Tibial nerve (tissue), 4 donors: ENCODE data around the gene HOXB9. TPM values are rescaled to one million over a fixed set of nuclear protein-coding genes. Genes with fewer than 3 reads are reported as not detected.

Experiments
- DNase-seq, 2 donors: peaks; one replicate each; pipeline ENCODE4 v3.0.0-alpha.2; 2019; ENCODE audit warnings: low spot score in 2 of 2
- H3K27ac ChIP-seq, 4 donors: fragments of 200-600 bp; sonication (generic) in 3 of 4; one replicate each; pipeline ENCODE4 v1.5.1; 2017 to 2019; ENCODE audit warnings: mild to moderate bottlenecking in 1 of 4
- H3K27me3 ChIP-seq, 2 donors: fragments of 200-600 bp; sonication (generic) in 1 of 2; one replicate each; pipeline versions ENCODE4 v1.5.1 to v1.6.0; 2017 to 2019
- H3K36me3 ChIP-seq, 3 donors: fragments of 200-600 bp; sonication (generic); one replicate each; pipeline ENCODE4 v1.5.1; 2018 to 2019
- H3K4me1 ChIP-seq, 4 donors: fragments of 200-600 bp; sonication (generic) in 3 of 4; one replicate each; pipeline ENCODE4 v1.5.1; 2017 to 2019
- H3K4me3 ChIP-seq, 4 donors: fragments of 200-600 bp; sonication (generic) in 3 of 4; one replicate each; pipeline ENCODE4 v1.5.1; 2017 to 2019; ENCODE audit warnings: mild to moderate bottlenecking in 1 of 4, moderate library complexity in 1 of 4
- H3K9me3 ChIP-seq, 4 donors: fragments of 200-600 bp; sonication (generic) in 3 of 4; one replicate each; pipeline ENCODE4 v1.5.1; 2017 to 2019
- EP300 ChIP-seq, 2 donors: sonication (generic); formaldehyde crosslinking; IDR thresholded peaks; one replicate each; pipeline ENCODE4 v1.6.1; 2017; ENCODE audit warnings: antibody characterized with exemption in 2 of 2, mild to moderate bottlenecking in 1 of 2
- POLR2A ChIP-seq, 2 donors: fragments of 450-650 bp; IDR thresholded peaks; one replicate each; pipeline ENCODE4 v1.6.1; 2017; ENCODE audit warnings: antibody characterized with exemption in 2 of 2, mild to moderate bottlenecking in 2 of 2, moderate library complexity in 2 of 2
- WGBS, 2 donors: methylation state at CpG; one replicate each; pipeline ENCODE4 v1.1.5; 2018; 5-methylcytosine and 5-hydroxymethylcytosine counted together
- total RNA-seq, 4 donors: library from RNA; depleted of rRNA; stranded (reverse); fragments of >200 nt; gene quantifications; one replicate each; pipeline ENCODE4 v1.1.0, GENCODE V29; 2016
- TF ChIP-seq, protein P1 (sequence below), 5 experiments: fragments of 200-600 bp in 3 of 5; fragments of 450-650 bp in 2 of 5; sonication (generic) in 3 of 5; IDR thresholded peaks; one replicate each; pipeline ENCODE4 v1.5.1; 2016 to 2019; ENCODE audit warnings: antibody characterized with exemption in 5 of 5, mild to moderate bottlenecking in 3 of 5, moderate library complexity in 2 of 5

The HOXB9 gene
- total RNA-seq, 4 donors from 2014 or later = 0.21 to 0.30 TPM; not detected in 2

- H3K27ac ChIP-seq = peak overlapping the region in 2 of 4 donors; percentile 15 to 38
- WGBS, 2 donors = 44 to 69% methylated on average over 2 of the region's 2 CpGs
- H3K9me3 ChIP-seq = no peaks in the 10 kb centered on the region
- DNase-seq = no peak
- TF ChIP-seq EP300 (IDR thresholded peaks at IDR 0.05) (no peak), POLR2A (IDR thresholded peaks at IDR 0.05) (no peak)
- TF ChIP-seq, protein P1, sequence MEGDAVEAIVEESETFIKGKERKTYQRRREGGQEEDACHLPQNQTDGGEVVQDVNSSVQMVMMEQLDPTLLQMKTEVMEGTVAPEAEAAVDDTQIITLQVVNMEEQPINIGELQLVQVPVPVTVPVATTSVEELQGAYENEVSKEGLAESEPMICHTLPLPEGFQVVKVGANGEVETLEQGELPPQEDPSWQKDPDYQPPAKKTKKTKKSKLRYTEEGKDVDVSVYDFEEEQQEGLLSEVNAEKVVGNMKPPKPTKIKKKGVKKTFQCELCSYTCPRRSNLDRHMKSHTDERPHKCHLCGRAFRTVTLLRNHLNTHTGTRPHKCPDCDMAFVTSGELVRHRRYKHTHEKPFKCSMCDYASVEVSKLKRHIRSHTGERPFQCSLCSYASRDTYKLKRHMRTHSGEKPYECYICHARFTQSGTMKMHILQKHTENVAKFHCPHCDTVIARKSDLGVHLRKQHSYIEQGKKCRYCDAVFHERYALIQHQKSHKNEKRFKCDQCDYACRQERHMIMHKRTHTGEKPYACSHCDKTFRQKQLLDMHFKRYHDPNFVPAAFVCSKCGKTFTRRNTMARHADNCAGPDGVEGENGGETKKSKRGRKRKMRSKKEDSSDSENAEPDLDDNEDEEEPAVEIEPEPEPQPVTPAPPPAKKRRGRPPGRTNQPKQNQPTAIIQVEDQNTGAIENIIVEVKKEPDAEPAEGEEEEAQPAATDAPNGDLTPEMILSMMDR (IDR thresholded peaks at IDR 0.05) = no peak
- H3K4me3 ChIP-seq = no peak overlapping the region
- peaks cover 0 to 47% (median 9%) of the 10 kb centered on the region in 4 donors for H3K4me1 ChIP-seq
- H3K36me3 ChIP-seq = no peaks in the 10 kb centered on the region
- peaks cover 0 to 100% of the 10 kb centered on the region in 2 donors for H3K27me3 ChIP-seq
These were observed 38.1 kb downstream of the HOXB9 start for GRCh38 chr17:48588074-48588415.

DNA sequence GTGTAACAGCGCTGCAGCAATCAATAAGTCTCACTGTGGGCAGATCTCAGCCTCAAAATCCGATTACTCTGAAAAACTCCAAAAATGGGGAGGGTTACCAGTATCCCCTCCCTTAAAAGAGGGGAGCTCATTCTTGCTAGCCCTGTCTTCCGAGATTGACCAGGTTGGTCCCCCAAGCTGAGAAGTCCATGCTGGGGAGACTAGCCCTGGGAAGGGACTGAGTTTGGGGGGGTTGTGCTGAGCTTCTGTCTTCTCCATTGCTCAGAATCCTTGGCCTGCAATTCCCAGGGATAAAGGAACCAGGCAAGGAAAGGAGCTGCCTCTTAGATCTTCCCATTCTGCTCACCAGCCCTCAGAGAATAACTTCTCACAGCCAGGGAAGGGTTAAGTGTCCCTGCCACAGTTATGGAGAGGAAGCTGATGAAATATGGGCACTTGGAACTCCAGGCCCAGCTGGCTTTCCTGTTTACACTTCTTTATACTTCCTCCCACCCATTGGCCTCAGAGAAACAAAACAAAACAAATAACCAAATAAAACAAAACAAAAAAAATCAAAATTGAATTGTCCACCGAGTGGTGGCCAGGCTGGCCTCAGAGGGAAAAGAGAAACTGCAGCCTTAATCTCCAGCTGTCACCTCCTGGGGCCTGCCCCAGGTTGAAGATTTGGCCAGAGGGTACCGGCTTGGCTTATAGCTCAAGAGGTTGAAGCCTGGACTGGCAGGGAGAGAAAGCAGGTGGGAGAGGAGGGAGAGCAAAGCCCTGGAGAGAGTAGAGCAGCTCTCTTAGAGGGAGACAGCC is 38.7 kb downstream of the HOXB9 start:
- 45 to 51% methylated on average over 5 of the region's 5 CpGs for WGBS, 2 donors
- no peak for DNase-seq
- Histone ChIP-seq H3K9me3 (no peaks in the 10 kb centered on the region), H3K27ac (peak overlapping the region in 2 of 4 donors; percentile 36 to 38), H3K4me3 (no peak overlapping the region), H3K36me3 (no peaks in the 10 kb centered on the region), H3K4me1 (peaks cover 0 to 47% (median 9%) of the 10 kb centered on the region in 4 donors), H3K27me3 (peaks cover 0 to 100% of the 10 kb centered on the region in 2 donors)
- TF ChIP-seq, protein P1 (IDR thresholded peaks at IDR 0.05) = no peak
- no peak for TF ChIP-seq POLR2A (IDR thresholded peaks at IDR 0.05)
- no peak for TF ChIP-seq EP300 (IDR thresholded peaks at IDR 0.05)

GRCh38 chr17:48586355-48587258 is 39.6 kb downstream of the HOXB9 start:
- peak overlapping the region in 3 of 4 donors; percentile 64 to 87 (median 73) for H3K27ac ChIP-seq

DNA sequence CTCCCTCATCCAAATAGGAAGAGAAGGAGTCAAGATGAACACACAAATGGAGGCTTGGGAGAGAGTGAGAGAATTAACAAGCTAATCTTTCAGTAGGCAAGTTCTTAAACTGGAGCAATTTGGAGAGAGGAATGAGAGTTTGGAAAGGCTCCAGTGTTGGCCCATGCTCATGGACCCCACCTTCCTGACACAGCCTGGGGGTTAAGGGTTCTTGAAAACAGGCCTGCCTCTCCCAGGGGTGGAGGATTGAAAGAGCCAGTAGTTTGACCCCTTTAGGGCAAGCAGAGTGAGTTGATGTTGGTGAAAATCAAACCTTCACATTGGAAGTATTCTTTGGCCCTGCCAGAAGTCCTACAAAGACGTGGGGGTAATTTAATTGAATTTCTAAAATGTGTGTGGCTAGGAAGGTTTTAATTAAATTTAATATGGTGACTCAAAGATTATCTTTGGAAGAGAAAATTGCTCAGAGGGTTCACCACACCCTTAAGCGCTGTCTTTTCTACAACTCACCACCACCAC is 41.9 kb downstream of the HOXB9 start:
- Histone ChIP-seq H3K9me3 (no peaks in the 10 kb centered on the region), H3K27ac (peak overlapping the region in 1 of 4 donors; percentile 72), H3K4me1 (peaks cover 0 to 51% (median 13%) of the 10 kb centered on the region in 4 donors), H3K27me3 (peaks cover 0 to 100% of the 10 kb centered on the region in 2 donors), H3K36me3 (no peaks in the 10 kb centered on the region), H3K4me3 (no peak overlapping the region)
- TF ChIP-seq, protein P1 (IDR thresholded peaks at IDR 0.05) = no peak
- TF ChIP-seq EP300 (IDR thresholded peaks at IDR 0.05) (no peak), POLR2A (IDR thresholded peaks at IDR 0.05) (no peak)
- WGBS, 2 donors = 44 to 55% methylated on average over 2 of the region's 2 CpGs
- DNase-seq = no peak

More at GRCh38 chr17:48586355-48587258, 39.6 kb downstream of the HOXB9 start:
- DNase-seq = no peak
- WGBS, 2 donors = 18 to 20% methylated on average over 34 of the region's 34 CpGs
- no peaks in the 10 kb centered on the region for H3K36me3 ChIP-seq
- TF ChIP-seq POLR2A (IDR thresholded peaks at IDR 0.05) (no peak), EP300 (IDR thresholded peaks at IDR 0.05) (no peak)
- TF ChIP-seq, protein P1 (IDR thresholded peaks at IDR 0.05) = no peak
- no peaks in the 10 kb centered on the region for H3K9me3 ChIP-seq
- H3K4me3 ChIP-seq = peak overlapping the region; percentile 43 to 63 (median 48)
- H3K27me3 ChIP-seq = peaks cover 0 to 100% of the 10 kb centered on the region in 2 donors
- peaks cover 0 to 50% (median 9%) of the 10 kb centered on the region in 4 donors for H3K4me1 ChIP-seq
